SK-N-SH (cell line): ENCODE results near the gene PCNA. TPM values are rescaled to one million over a fixed set of nuclear protein-coding genes. Genes with fewer than 3 reads are reported as not detected.

Experiments
- CTCF ChIA-PET: fragments of 300-600, 350-600 bp; formaldehyde crosslinking; extraction: SDS; loops from one replicate; lab custom pipeline; 2021; lab: Yijun Ruan, JAX
- POLR2A ChIA-PET: fragments of 350-600 bp; sonication (Branson Sonifier 250); formaldehyde crosslinking; extraction: SDS; loops from one replicate; lab custom pipeline; 2020; ENCODE audit warnings: antibody characterized with exemption, inconsistent platforms; lab: Yijun Ruan, JAX
- DNase-seq: peaks from one replicate; pipeline ENCODE4 v3.0.0; 2012
- H2AFZ ChIP-seq: fragments of 200-600 bp; sonication (generic); 2 replicates; pipeline ENCODE4 v1.8.1; 2016; ENCODE audit warnings: antibody characterized with exemption, mild to moderate bottlenecking, low read depth
- H3F3A ChIP-seq: fragments of 200-600 bp; sonication (generic); replicated peaks from 2 replicates; pipeline ENCODE3; 2016; ENCODE audit warnings: antibody characterized with exemption, mild to moderate bottlenecking; ENCODE audit not compliant: insufficient read depth
- H3K27ac ChIP-seq, 2 experiments: fragments of 200-500 bp in 1 of 2; fragments of 200-600 bp in 1 of 2; sonication (Bioruptor generic) in 1 of 2; sonication (generic), shearing (Covaris generic) in 1 of 2; 2 replicates each; pipeline versions ENCODE4 v1.5.1 to v1.6.1; 2014 to 2016; ENCODE audit warnings: low read depth in 2 of 2, inconsistent platforms in 1 of 2, low read length in 1 of 2, mild to moderate bottlenecking in 1 of 2, mixed read lengths in 1 of 2
- H3K27me3 ChIP-seq: fragments of 200-600 bp; sonication (generic), shearing (Covaris generic); 2 replicates; pipeline ENCODE4 v1.6.1; 2016; ENCODE audit warnings: mixed run types; ENCODE audit not compliant: insufficient read depth
- H3K36me3 ChIP-seq, 2 experiments: fragments of 200-500 bp in 1 of 2; fragments of 200-600 bp in 1 of 2; sonication (Bioruptor generic) in 1 of 2; sonication (generic) in 1 of 2; replicated peaks in 1 of 2; 2 replicates each; pipeline versions ENCODE3 to v1.5.1; 2014 to 2016; ENCODE audit warnings: low read length in 1 of 2, mild to moderate bottlenecking in 1 of 2; ENCODE audit not compliant: insufficient read depth in 2 of 2, control insufficient read depth in 1 of 2
- H3K4me1 ChIP-seq, 2 experiments: fragments of 200-500 bp in 1 of 2; fragments of 200-600 bp in 1 of 2; sonication (Bioruptor generic) in 1 of 2; sonication (generic), shearing (Covaris generic) in 1 of 2; 2 replicates each; pipeline versions ENCODE4 v1.5.1 to v1.6.1; 2014 to 2016; ENCODE audit warnings: low read depth in 1 of 2, low read length in 1 of 2, mixed run types in 1 of 2; ENCODE audit not compliant: insufficient read depth in 2 of 2, control insufficient read depth in 1 of 2
- H3K4me2 ChIP-seq: fragments of 200-600 bp; sonication (generic), shearing (Covaris generic); 2 replicates; pipeline ENCODE4 v1.6.1; 2017; ENCODE audit warnings: mixed run types
- H3K4me3 ChIP-seq, 2 experiments: fragments of 200-500 bp in 1 of 2; fragments of 200-600 bp in 1 of 2; sonication (Bioruptor generic) in 1 of 2; sonication (generic), shearing (Covaris generic) in 1 of 2; 2 replicates each; pipeline versions ENCODE4 v1.5.1 to v1.8.1; 2014 to 2016; ENCODE audit warnings: low read depth in 2 of 2, inconsistent platforms in 1 of 2, low read length in 1 of 2, mild to moderate bottlenecking in 1 of 2, mixed read lengths in 1 of 2, moderate library complexity in 1 of 2
- H3K79me2 ChIP-seq: fragments of 200-600 bp; sonication (generic); 2 replicates; pipeline ENCODE4 v1.8.1; 2017; ENCODE audit warnings: mild to moderate bottlenecking; ENCODE audit not compliant: insufficient read depth
- H3K9ac ChIP-seq: fragments of 200-600 bp; sonication (generic); 2 replicates; pipeline ENCODE4 v1.6.1; 2017; ENCODE audit warnings: mixed run types
- H3K9me2 ChIP-seq: fragments of 200-600 bp; sonication (generic); 2 replicates; pipeline ENCODE4 v1.6.1; 2017; ENCODE audit warnings: mixed run types
- H3K9me3 ChIP-seq: fragments of 200-600 bp; sonication (generic); 2 replicates; pipeline ENCODE4 v1.6.1; 2017; ENCODE audit warnings: mixed run types, mild to moderate bottlenecking, moderate library complexity
- H4K20me1 ChIP-seq: fragments of 200-600 bp; sonication (generic); 2 replicates; pipeline ENCODE4 v1.6.1; 2017; ENCODE audit warnings: mild to moderate bottlenecking, mixed run types; ENCODE audit not compliant: insufficient read depth
- ELF1 ChIP-seq: IDR thresholded peaks from 2 replicates; pipeline ENCODE4 v1.4.0; 2012
- FOXJ3 ChIP-seq: sonication (generic); formaldehyde crosslinking; IDR thresholded peaks from 2 replicates; pipeline ENCODE4 v1.5.1; 2020; ENCODE audit warnings: mild to moderate bottlenecking, missing genetic modification reagents
- FOXM1 ChIP-seq: IDR thresholded peaks from 2 replicates; pipeline ENCODE4 v1.4.0; 2012; ENCODE audit warnings: low read depth, mild to moderate bottlenecking
- MEF2A ChIP-seq: IDR thresholded peaks from 2 replicates; pipeline ENCODE4 v1.4.0; 2012; ENCODE audit warnings: low read depth, borderline replicate concordance
- NFIC ChIP-seq: IDR thresholded peaks from 2 replicates; pipeline ENCODE4 v1.4.0; 2012; ENCODE audit warnings: borderline replicate concordance
- POLR2AphosphoS5 ChIP-seq: IDR thresholded peaks from 2 replicates; pipeline ENCODE4 v1.6.1; 2012; ENCODE audit warnings: low read depth, low read length
- RXRA ChIP-seq: IDR thresholded peaks from 2 replicates; pipeline ENCODE4 v1.4.0; 2012; ENCODE audit warnings: low read depth, mild to moderate bottlenecking, borderline replicate concordance
- SIN3A ChIP-seq: IDR thresholded peaks from 2 replicates; pipeline ENCODE4 v1.6.1; 2012; ENCODE audit warnings: low read depth, mild to moderate bottlenecking, low read length, moderate library complexity, borderline replicate concordance
- TCF12 ChIP-seq: IDR thresholded peaks from 2 replicates; pipeline ENCODE4 v1.4.0; 2012
- TEAD4 ChIP-seq: IDR thresholded peaks from 2 replicates; pipeline ENCODE4 v1.4.0; 2012; ENCODE audit warnings: mild to moderate bottlenecking, borderline replicate concordance; ENCODE audit not compliant: insufficient read depth
- USF1 ChIP-seq: IDR thresholded peaks from 2 replicates; pipeline ENCODE4 v1.4.0; 2012; ENCODE audit warnings: low read depth, borderline replicate concordance
- USF2 ChIP-seq: fragments of 150-350 bp; IDR thresholded peaks from 2 replicates; pipeline ENCODE4 v1.6.1; 2017; ENCODE audit warnings: antibody characterized with exemption, low read length, low read depth, borderline replicate concordance
- YY1 ChIP-seq: IDR thresholded peaks from 2 replicates; pipeline ENCODE4 v1.4.0; 2012; ENCODE audit warnings: low read depth, mild to moderate bottlenecking
- ZBTB33 ChIP-seq: IDR thresholded peaks from 2 replicates; pipeline ENCODE4 v1.4.0; 2012; ENCODE audit warnings: low read depth, borderline replicate concordance
- WGBS: methylation state at CpG from one replicate; pipeline ENCODE4 v1.1.6; 2017; ENCODE audit warnings: low lambda C conversion rate; 5-methylcytosine and 5-hydroxymethylcytosine counted together
- polyA plus RNA-seq, 3 experiments: library from polyadenylated mRNA; depleted of rRNA; stranded (reverse); fragments of >200 nt; gene quantifications; 2 replicates each; pipeline ENCODE4 v1.2.3, GENCODE V29; 2012
- TF ChIP-seq, protein P1 (sequence below): IDR thresholded peaks from 2 replicates; pipeline ENCODE4; 2012
- TF ChIP-seq, protein P2 (sequence below): fragments of 150-350 bp; IDR thresholded peaks from 2 replicates; pipeline ENCODE4 v1.6.1; 2016; ENCODE audit warnings: mild to moderate bottlenecking, low read depth, low read length
- TF ChIP-seq, protein P3 (sequence below): IDR thresholded peaks from 2 replicates; pipeline ENCODE4 v1.6.1; 2012; ENCODE audit warnings: mild to moderate bottlenecking, low read depth, low read length, moderate library complexity

PCNA gene
- polyA plus RNA-seq, 1 of the 3 experiments (the other 2 are of a cell fraction), result 185 TPM

- Histone ChIP-seq H3F3A (peaks cover 5% of the 10 kb centered on the region), H3K4me1 (peaks cover 0 to 3% of the 10 kb centered on the region in 2 experiments; a peak in 3 of 4 replicates), H3K36me3 (no peaks in the 10 kb centered on the region), H3K79me2 (no peaks in the 10 kb centered on the region), H3K4me2 (no peak overlapping the region), H4K20me1 (no peaks in the 10 kb centered on the region), H2AFZ (no peak overlapping the region), H3K9me2 (no peaks in the 10 kb centered on the region), H3K9ac (no peak overlapping the region), H3K27me3 (no peaks in the 10 kb centered on the region), H3K9me3 (no peaks in the 10 kb centered on the region), H3K4me3 (no peak overlapping the region), H3K27ac (no peak overlapping the region)
- TF ChIP-seq, protein P1, sequence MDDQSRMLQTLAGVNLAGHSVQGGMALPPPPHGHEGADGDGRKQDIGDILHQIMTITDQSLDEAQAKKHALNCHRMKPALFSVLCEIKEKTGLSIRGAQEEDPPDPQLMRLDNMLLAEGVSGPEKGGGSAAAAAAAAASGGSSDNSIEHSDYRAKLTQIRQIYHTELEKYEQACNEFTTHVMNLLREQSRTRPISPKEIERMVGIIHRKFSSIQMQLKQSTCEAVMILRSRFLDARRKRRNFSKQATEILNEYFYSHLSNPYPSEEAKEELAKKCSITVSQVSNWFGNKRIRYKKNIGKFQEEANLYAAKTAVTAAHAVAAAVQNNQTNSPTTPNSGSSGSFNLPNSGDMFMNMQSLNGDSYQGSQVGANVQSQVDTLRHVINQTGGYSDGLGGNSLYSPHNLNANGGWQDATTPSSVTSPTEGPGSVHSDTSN, result no peak
- no peak for TF ChIP-seq ZBTB33
- WGBS, result 92% methylated on average over 4 of the region's 4 CpGs
- POLR2A ChIA-PET, result no interaction called here
- CTCF ChIA-PET, result no interaction called here
- DNase-seq, result no peak
These were observed 49.2 kb downstream of the PCNA start for GRCh38 chr20:5070570-5070969.

DNA sequence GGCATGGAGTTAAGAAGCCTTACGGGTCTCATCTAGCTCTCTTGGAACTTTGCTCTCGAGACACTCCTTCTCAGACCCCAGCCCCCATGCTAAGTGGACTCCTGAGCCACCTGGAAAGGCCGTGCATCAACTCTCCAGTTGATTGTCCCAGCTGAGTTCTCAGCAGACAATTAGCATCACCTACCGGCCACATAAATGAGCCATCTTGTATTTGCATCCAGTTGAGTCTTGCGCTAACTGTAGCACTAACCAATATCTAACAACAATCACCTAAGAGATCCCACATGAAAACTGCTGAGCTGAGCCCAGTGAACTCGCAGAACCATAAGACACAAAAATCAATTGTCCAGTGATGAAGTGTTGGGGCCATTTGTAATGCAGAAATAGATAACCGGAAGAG lies 49.7 kb downstream of the PCNA start:
- CTCF ChIA-PET, result no interaction called here
- DNase-seq, result no peak
- no peak overlapping the region for H3K4me2 ChIP-seq
- peaks cover 0 to 6% of the 10 kb centered on the region in 2 experiments; a peak in 3 of 4 replicates for H3K4me1 ChIP-seq
- H3K9ac ChIP-seq, result no peak overlapping the region
- H3K27ac ChIP-seq, result no peak overlapping the region
- H4K20me1 ChIP-seq, result no peaks in the 10 kb centered on the region
- no peaks in the 10 kb centered on the region for H3K9me3 ChIP-seq
- no peaks in the 10 kb centered on the region for H3K27me3 ChIP-seq
- POLR2A ChIA-PET, result no interaction called here
- 89% methylated on average over 7 of the region's 7 CpGs for WGBS
- H3K4me3 ChIP-seq, result no peak overlapping the region
- H3K79me2 ChIP-seq, result no peaks in the 10 kb centered on the region
- peaks cover 5% of the 10 kb centered on the region for H3F3A ChIP-seq
- H2AFZ ChIP-seq, result no peak overlapping the region
- H3K9me2 ChIP-seq, result no peaks in the 10 kb centered on the region
- no peaks in the 10 kb centered on the region for H3K36me3 ChIP-seq
- no peak for TF ChIP-seq YY1
- no peak for TF ChIP-seq USF1
- no peak for TF ChIP-seq USF2
- TF ChIP-seq, protein P1, result no peak
- no peak for TF ChIP-seq FOXM1
- no peak for TF ChIP-seq MEF2A
- no peak for TF ChIP-seq RXRA
- no peak for TF ChIP-seq FOXJ3
- TF ChIP-seq, protein P2, sequence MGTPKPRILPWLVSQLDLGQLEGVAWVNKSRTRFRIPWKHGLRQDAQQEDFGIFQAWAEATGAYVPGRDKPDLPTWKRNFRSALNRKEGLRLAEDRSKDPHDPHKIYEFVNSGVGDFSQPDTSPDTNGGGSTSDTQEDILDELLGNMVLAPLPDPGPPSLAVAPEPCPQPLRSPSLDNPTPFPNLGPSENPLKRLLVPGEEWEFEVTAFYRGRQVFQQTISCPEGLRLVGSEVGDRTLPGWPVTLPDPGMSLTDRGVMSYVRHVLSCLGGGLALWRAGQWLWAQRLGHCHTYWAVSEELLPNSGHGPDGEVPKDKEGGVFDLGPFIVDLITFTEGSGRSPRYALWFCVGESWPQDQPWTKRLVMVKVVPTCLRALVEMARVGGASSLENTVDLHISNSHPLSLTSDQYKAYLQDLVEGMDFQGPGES, result no peak
- TF ChIP-seq ELF1, result no peak
- no peak for TF ChIP-seq SIN3A
- TF ChIP-seq, protein P3, sequence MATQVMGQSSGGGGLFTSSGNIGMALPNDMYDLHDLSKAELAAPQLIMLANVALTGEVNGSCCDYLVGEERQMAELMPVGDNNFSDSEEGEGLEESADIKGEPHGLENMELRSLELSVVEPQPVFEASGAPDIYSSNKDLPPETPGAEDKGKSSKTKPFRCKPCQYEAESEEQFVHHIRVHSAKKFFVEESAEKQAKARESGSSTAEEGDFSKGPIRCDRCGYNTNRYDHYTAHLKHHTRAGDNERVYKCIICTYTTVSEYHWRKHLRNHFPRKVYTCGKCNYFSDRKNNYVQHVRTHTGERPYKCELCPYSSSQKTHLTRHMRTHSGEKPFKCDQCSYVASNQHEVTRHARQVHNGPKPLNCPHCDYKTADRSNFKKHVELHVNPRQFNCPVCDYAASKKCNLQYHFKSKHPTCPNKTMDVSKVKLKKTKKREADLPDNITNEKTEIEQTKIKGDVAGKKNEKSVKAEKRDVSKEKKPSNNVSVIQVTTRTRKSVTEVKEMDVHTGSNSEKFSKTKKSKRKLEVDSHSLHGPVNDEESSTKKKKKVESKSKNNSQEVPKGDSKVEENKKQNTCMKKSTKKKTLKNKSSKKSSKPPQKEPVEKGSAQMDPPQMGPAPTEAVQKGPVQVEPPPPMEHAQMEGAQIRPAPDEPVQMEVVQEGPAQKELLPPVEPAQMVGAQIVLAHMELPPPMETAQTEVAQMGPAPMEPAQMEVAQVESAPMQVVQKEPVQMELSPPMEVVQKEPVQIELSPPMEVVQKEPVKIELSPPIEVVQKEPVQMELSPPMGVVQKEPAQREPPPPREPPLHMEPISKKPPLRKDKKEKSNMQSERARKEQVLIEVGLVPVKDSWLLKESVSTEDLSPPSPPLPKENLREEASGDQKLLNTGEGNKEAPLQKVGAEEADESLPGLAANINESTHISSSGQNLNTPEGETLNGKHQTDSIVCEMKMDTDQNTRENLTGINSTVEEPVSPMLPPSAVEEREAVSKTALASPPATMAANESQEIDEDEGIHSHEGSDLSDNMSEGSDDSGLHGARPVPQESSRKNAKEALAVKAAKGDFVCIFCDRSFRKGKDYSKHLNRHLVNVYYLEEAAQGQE, result no peak
- no peak for TF ChIP-seq POLR2AphosphoS5
- no peak for TF ChIP-seq TCF12
- TF ChIP-seq TEAD4, result no peak
- TF ChIP-seq NFIC, result no peak
